MM.1S (cell line): ENCODE data around the gene DOC2A.

Source experiments
- DNase-seq: peaks from one replicate; pipeline ENCODE4 v3.0.0-alpha.2; 2015
- H2AFZ ChIP-seq: fragments of 300-600 bp; sonication (generic); 2 replicates; pipeline ENCODE4 v1.6.0; 2016; ENCODE audit warnings: antibody characterized with exemption, low read length
- H3F3A ChIP-seq: fragments of 300-600 bp; sonication (generic); 2 replicates; pipeline ENCODE4 v1.6.1; 2016; ENCODE audit warnings: mild to moderate bottlenecking, antibody characterized with exemption, low read length, moderate library complexity, mixed read lengths; ENCODE audit not compliant: insufficient read depth
- H3K27ac ChIP-seq: fragments of 300-600 bp; sonication (generic); 2 replicates; pipeline ENCODE4 v1.5.1; 2016; ENCODE audit warnings: mild to moderate bottlenecking, low read length
- H3K27me3 ChIP-seq: fragments of 300-600 bp; sonication (generic); replicated peaks from 2 replicates; pipeline ENCODE4 v1.6.0; 2016; ENCODE audit warnings: low read length; ENCODE audit not compliant: insufficient read depth
- H3K36me3 ChIP-seq: fragments of 300-600 bp; sonication (generic); replicated peaks from 2 replicates; pipeline ENCODE4 v1.6.1; 2016; ENCODE audit warnings: mild to moderate bottlenecking, low read length, mixed read lengths; ENCODE audit not compliant: insufficient read depth
- H3K4me1 ChIP-seq: fragments of 300-600 bp; sonication (generic); 2 replicates; pipeline ENCODE4 v1.6.1; 2016; ENCODE audit warnings: low read length, mixed read lengths
- H3K4me2 ChIP-seq: fragments of 300-600 bp; sonication (generic); 2 replicates; pipeline ENCODE4 v1.6.0; 2016; ENCODE audit warnings: low read depth, low read length
- H3K4me3 ChIP-seq: fragments of 300-600 bp; sonication (generic); 2 replicates; pipeline ENCODE4 v1.5.1; 2016; ENCODE audit warnings: low read length, mixed read lengths
- H3K79me2 ChIP-seq: fragments of 300-600 bp; sonication (generic); 2 replicates; pipeline ENCODE4 v1.6.1; 2016; ENCODE audit warnings: mixed run types, low read length, mixed read lengths
- H3K9ac ChIP-seq: fragments of 300-600 bp; sonication (generic); 2 replicates; pipeline ENCODE4 v1.6.1; 2016; ENCODE audit warnings: low read length, mixed read lengths
- H3K9me2 ChIP-seq: fragments of 300-600 bp; sonication (generic); replicated peaks from 2 replicates; pipeline ENCODE4 v1.6.1; 2016; ENCODE audit warnings: mild to moderate bottlenecking, low read length, mixed read lengths; ENCODE audit not compliant: insufficient read depth
- H3K9me3 ChIP-seq: fragments of 300-600 bp; sonication (generic); replicated peaks from 2 replicates; pipeline ENCODE4 v1.6.1; 2016; ENCODE audit warnings: mild to moderate bottlenecking, low read length, mixed read lengths; ENCODE audit not compliant: insufficient read depth
- H4K20me1 ChIP-seq: fragments of 300-600 bp; sonication (generic); 2 replicates; pipeline ENCODE4 v1.6.1; 2016; ENCODE audit warnings: mild to moderate bottlenecking, low read length, moderate library complexity, mixed read lengths; ENCODE audit not compliant: insufficient read depth
- CTCF ChIP-seq: fragments of 300-600 bp; sonication (generic); IDR thresholded peaks from 2 replicates; pipeline ENCODE4 v1.5.1; 2016; ENCODE audit warnings: antibody characterized with exemption, low read length, mixed read lengths
- EZH2 ChIP-seq: fragments of 300-600 bp; sonication (generic); optimal IDR thresholded peaks from 2 replicates; pipeline ENCODE3; 2017; ENCODE audit warnings: low read depth, mild to moderate bottlenecking, antibody characterized with exemption, low read length, mixed read lengths
- EZH2phosphoT487 ChIP-seq: fragments of 300-600 bp; sonication (generic); IDR thresholded peaks from 2 replicates; pipeline ENCODE4 v1.6.1; 2018; ENCODE audit warnings: antibody characterized with exemption, low read length

DOC2A gene

GRCh38 chr16:30026449-30026848, 15.6 kb upstream of the DOC2A start:
- no peak for DNase-seq
- no peak overlapping the region for H3K4me2 ChIP-seq
- no peak overlapping the region for H3K9ac ChIP-seq
- no peak overlapping the region for H2AFZ ChIP-seq
- TF ChIP-seq EZH2: no peak
- no peak for TF ChIP-seq CTCF
- TF ChIP-seq EZH2phosphoT487: no peak
- no peaks in the 10 kb centered on the region for H3F3A ChIP-seq
- no peak overlapping the region for H3K4me3 ChIP-seq
- no peaks in the 10 kb centered on the region for H3K4me1 ChIP-seq
- H3K79me2 ChIP-seq: no peaks in the 10 kb centered on the region
- H3K36me3 ChIP-seq: no peaks in the 10 kb centered on the region
- no peaks in the 10 kb centered on the region for H4K20me1 ChIP-seq
- H3K27me3 ChIP-seq: peaks cover 89% of the 10 kb centered on the region
- H3K27ac ChIP-seq: no peak overlapping the region
- no peaks in the 10 kb centered on the region for H3K9me2 ChIP-seq
- H3K9me3 ChIP-seq: no peaks in the 10 kb centered on the region

GRCh38 chr16:30025574-30025973, 14.7 kb upstream of the DOC2A start:
- Histone ChIP-seq H3K36me3 (no peaks in the 10 kb centered on the region), H3K4me2 (no peak overlapping the region), H3F3A (no peaks in the 10 kb centered on the region), H3K27me3 (peaks cover 86% of the 10 kb centered on the region), H3K4me3 (no peak overlapping the region), H3K79me2 (no peaks in the 10 kb centered on the region), H3K4me1 (no peaks in the 10 kb centered on the region), H2AFZ (no peak overlapping the region), H3K9ac (no peak overlapping the region), H4K20me1 (no peaks in the 10 kb centered on the region), H3K9me3 (no peaks in the 10 kb centered on the region), H3K27ac (no peak overlapping the region), H3K9me2 (no peaks in the 10 kb centered on the region)
- DNase-seq: no peak
- TF ChIP-seq EZH2: no peak
- TF ChIP-seq CTCF: no peak
- no peak for TF ChIP-seq EZH2phosphoT487

GRCh38 chr16:30025156-30025555, 14.3 kb upstream of the DOC2A start:
- Histone ChIP-seq H3K4me1 (no peaks in the 10 kb centered on the region), H3F3A (no peaks in the 10 kb centered on the region), H3K27me3 (peaks cover 82% of the 10 kb centered on the region), H3K4me2 (no peak overlapping the region), H4K20me1 (no peaks in the 10 kb centered on the region), H3K9ac (no peak overlapping the region), H3K9me3 (no peaks in the 10 kb centered on the region), H3K27ac (no peak overlapping the region), H3K36me3 (no peaks in the 10 kb centered on the region), H2AFZ (no peak overlapping the region), H3K4me3 (no peak overlapping the region), H3K79me2 (no peaks in the 10 kb centered on the region), H3K9me2 (no peaks in the 10 kb centered on the region)
- DNase-seq: no peak
- TF ChIP-seq EZH2phosphoT487 (no peak), EZH2 (no peak), CTCF (no peak)
